NCI-H2171 (cell line): Measurements from ENCODE around the gene ATF5.
"Not testable (repeated sequence)": the region's sequence is repeated elsewhere in the genome, so short reads cannot be mapped to it uniquely, and the experiment has no call there.

Experiments used
- DNase-seq: peaks from one replicate; lab custom pipeline; 2025; lab: John Stamatoyannopoulos, UW

The ATF5 gene

GRCh38 chr19:49949742-49950589 lies 21.0 kb downstream of the ATF5 start:
- no peak for DNase-seq

- DNase-seq, result no peak
Measured at GRCh38 chr19:49950590-49950948, 21.6 kb downstream of the ATF5 start.

- no peak for DNase-seq
Measured at GRCh38 chr19:49950956-49951526, 22.0 kb downstream of the ATF5 start.

- DNase-seq, result no peak
Measured at GRCh38 chr19:49951806-49952478, 22.9 kb downstream of the ATF5 start.

- no peak for DNase-seq
Measured at GRCh38 chr19:49952479-49952836, 23.5 kb downstream of the ATF5 start.

- DNase-seq, result no peak
Measured at GRCh38 chr19:49952906-49953305, 23.9 kb downstream of the ATF5 start.

- no peak for DNase-seq
Measured at GRCh38 chr19:49953416-49953815, 24.4 kb downstream of the ATF5 start.

GRCh38 chr19:49954092-49954829 lies 25.3 kb downstream of the ATF5 start:
- no peak for DNase-seq

- DNase-seq, result no peak
Measured at GRCh38 chr19:49954933-49955332, 25.9 kb downstream of the ATF5 start.

GRCh38 chr19:49956115-49956495 lies 27.1 kb downstream of the ATF5 start:
- DNase-seq, result no peak

GRCh38 chr19:49957262-49957915 lies 28.4 kb downstream of the ATF5 start:
- no peak for DNase-seq

- not testable (repeated sequence) for DNase-seq
Measured at GRCh38 chr19:49958144-49958543, 29.1 kb downstream of the ATF5 start.

- DNase-seq, result not testable (repeated sequence)
Measured at GRCh38 chr19:49958596-49958995, 29.6 kb downstream of the ATF5 start.

- not testable (repeated sequence) for DNase-seq
Measured at GRCh38 chr19:49959892-49960291, 30.9 kb downstream of the ATF5 start.

GRCh38 chr19:49960980-49961379 lies 32.0 kb downstream of the ATF5 start, which contains the start of gene SIGLEC11:
Gene SIGLEC11, minus strand, starts transcription at chr19:49961172. Its CDS starts 91 bp downstream, at chr19:49961081.
- not testable (repeated sequence) for DNase-seq

- no peak for DNase-seq
Measured at GRCh38 chr19:49968279-49968922, 39.4 kb downstream of the ATF5 start.

GRCh38 chr19:49969355-49969754 lies 40.4 kb downstream of the ATF5 start:
- not testable (repeated sequence) for DNase-seq

- no peak for DNase-seq
Measured at GRCh38 chr19:49971991-49972411, 43.0 kb downstream of the ATF5 start.

GRCh38 chr19:49972841-49973240 lies 43.8 kb downstream of the ATF5 start:
- DNase-seq, result no peak

- DNase-seq, result no peak
Measured at GRCh38 chr19:49973987-49974386, 45.0 kb downstream of the ATF5 start.

- no peak for DNase-seq
Measured at GRCh38 chr19:49975051-49975450, 46.0 kb downstream of the ATF5 start.
